ENCODE results near the gene RIPOR3.
"Not testable (repeated sequence)": the region's sequence is repeated elsewhere in the genome, so short reads cannot be mapped to it uniquely, and the experiment has no call there.

Gene RIPOR3

GRCh38 chr20:50607436-50607835 is 83.9 kb downstream of the RIPOR3 start:
- no peak for DNase-seq (ENCODE audit: low spot score)

GRCh38 chr20:50605136-50605535 is 86.2 kb downstream of the RIPOR3 start:
- DNase-seq (ENCODE audit: low spot score), result no peak

- no peak for DNase-seq (ENCODE audit: low spot score)
These were observed 86.9 kb downstream of the RIPOR3 start for GRCh38 chr20:50604451-50604850.

- no peak for DNase-seq (ENCODE audit: low spot score)
These were observed 88.8 kb downstream of the RIPOR3 start for GRCh38 chr20:50602432-50603088.

- DNase-seq (ENCODE audit: low spot score), result no peak
These were observed 89.6 kb downstream of the RIPOR3 start for GRCh38 chr20:50601511-50602431.

- DNase-seq (ENCODE audit: low spot score), result no peak
These were observed 91.0 kb downstream of the RIPOR3 start for GRCh38 chr20:50600281-50600895.

GRCh38 chr20:50598768-50599167 is 92.6 kb downstream of the RIPOR3 start:
- DNase-seq (ENCODE audit: low spot score), result not testable (repeated sequence)

GRCh38 chr20:50598074-50598473 is 93.3 kb downstream of the RIPOR3 start:
- DNase-seq (ENCODE audit: low spot score), result no peak

GRCh38 chr20:50597406-50597969 is 93.9 kb downstream of the RIPOR3 start:
- no peak for DNase-seq (ENCODE audit: low spot score)

GRCh38 chr20:50596694-50597021 is 94.7 kb downstream of the RIPOR3 start:
- no peak for DNase-seq (ENCODE audit: low spot score)

GRCh38 chr20:50595988-50596693 is 95.2 kb downstream of the RIPOR3 start:
- no peak for DNase-seq (ENCODE audit: low spot score)

GRCh38 chr20:50595433-50595895 is 95.9 kb downstream of the RIPOR3 start:
- DNase-seq (ENCODE audit: low spot score), result no peak

- no peak for DNase-seq (ENCODE audit: low spot score)
These were observed 96.5 kb downstream of the RIPOR3 start for GRCh38 chr20:50594591-50595432.

GRCh38 chr20:50594231-50594590 is 97.1 kb downstream of the RIPOR3 start:
- DNase-seq (ENCODE audit: low spot score), result no peak

GRCh38 chr20:50593005-50593335 is 98.4 kb downstream of the RIPOR3 start:
- DNase-seq (ENCODE audit: low spot score), result no peak

GRCh38 chr20:50592282-50593004 is 98.9 kb downstream of the RIPOR3 start:
- DNase-seq (ENCODE audit: low spot score), result no peak

- no peak for DNase-seq (ENCODE audit: low spot score)
These were observed 100.0 kb downstream of the RIPOR3 start for GRCh38 chr20:50591233-50591852.

GRCh38 chr20:50590348-50590664 is 101.0 kb downstream of the RIPOR3 start:
- no peak for DNase-seq (ENCODE audit: low spot score)

- no peak for DNase-seq (ENCODE audit: low spot score)
These were observed 101.6 kb downstream of the RIPOR3 start for GRCh38 chr20:50589548-50590347.

Measured in AG20443 (cell line).